Esophagus squamous epithelium (tissue), 5 donors: Measurements from ENCODE around the gene TESMIN. TPM values are rescaled to one million over a fixed set of nuclear protein-coding genes. Genes with fewer than 3 reads are reported as not detected.

ENCODE experiments used
- DNase-seq: peaks from one replicate; lab custom pipeline; 2025; lab: John Stamatoyannopoulos, UW
- H3K27ac ChIP-seq, 4 donors: fragments of 200-600 bp; sonication (generic); one replicate each; pipeline ENCODE4 v1.5.1; 2016 to 2019; ENCODE audit warnings: mild to moderate bottlenecking in 1 of 4
- H3K27me3 ChIP-seq, 4 donors: fragments of 200-600 bp; sonication (generic); 1 replicate in 3 of 4; 2 replicates in 1 of 4; pipeline versions ENCODE4 v1.5.1 to v1.6.0; 2017 to 2021; ENCODE audit warnings: antibody characterized with exemption in 1 of 4
- H3K36me3 ChIP-seq, 3 donors: fragments of 200-600 bp; sonication (generic); one replicate each; pipeline ENCODE4 v1.5.1; 2016 to 2019
- H3K4me1 ChIP-seq, 3 donors: fragments of 200-600 bp; sonication (generic); one replicate each; pipeline ENCODE4 v1.5.1; 2017 to 2019
- H3K4me3 ChIP-seq, 4 donors: fragments of 200-600 bp; sonication (generic); 1 replicate in 3 of 4; 2 replicates in 1 of 4; pipeline ENCODE4 v1.5.1; 2016 to 2019; ENCODE audit warnings: mild to moderate bottlenecking in 2 of 4, moderate library complexity in 1 of 4
- H3K9me3 ChIP-seq, 3 donors: fragments of 200-600 bp; sonication (generic); one replicate each; pipeline ENCODE4 v1.5.1; 2016 to 2019
- CTCF ChIP-seq, 6 experiments: fragments of 450-650 bp in 4 of 6; fragments of 200-600 bp in 2 of 6; sonication (generic) in 2 of 6; IDR thresholded peaks; one replicate each; pipeline ENCODE4 v1.5.1; 2016 to 2019; ENCODE audit warnings: antibody characterized with exemption in 6 of 6, mild to moderate bottlenecking in 4 of 6, moderate library complexity in 4 of 6
- POLR2A ChIP-seq, 4 donors: fragments of 450-650 bp; IDR thresholded peaks; one replicate each; pipeline ENCODE4 v1.6.1; 2017; ENCODE audit warnings: antibody characterized with exemption in 4 of 4, mild to moderate bottlenecking in 4 of 4, moderate library complexity in 3 of 4
- WGBS, 2 donors: methylation state at CpG; one replicate each; pipeline ENCODE4 v1.1.5; 2018; 5-methylcytosine and 5-hydroxymethylcytosine counted together
- intact Hi-C: fragments of 100-400 bp; cut with DNase I; formaldehyde crosslinking; loops from one replicate; pipeline ENCODE4 v1.15.0; 2022
- total RNA-seq, 4 donors: library from RNA; depleted of rRNA; stranded (reverse); fragments of >200 nt; gene quantifications; one replicate each; pipeline ENCODE4 v1.1.0, GENCODE V29; 2016
- donor health status: DM: yes; HTN: yes; CAD: no.

TESMIN gene
- total RNA-seq, 4 donors from 2014 or later: 3.1 to 5.3 (median 4.4) TPM

GRCh38 chr11:68783216-68783821 lies 32.0 kb upstream of the TESMIN start:
- WGBS, 2 donors: 95% methylated on average over 11 of the region's 16 CpGs; no CpG with 5 or more reads in 1 of the 2 donors
- no peak for DNase-seq
- TF ChIP-seq POLR2A (IDR thresholded peaks at IDR 0.05) (no peak), CTCF (IDR thresholded peaks at IDR 0.05) (no peak)
- intact Hi-C loops: no loop called here
- Histone ChIP-seq H3K9me3 (no peaks in the 10 kb centered on the region), H3K27ac (no peak overlapping the region), H3K4me3 (no peak overlapping the region), H3K36me3 (peaks cover 18 to 100% (median 53%) of the 10 kb centered on the region in 3 donors), H3K4me1 (no peaks in the 10 kb centered on the region), H3K27me3 (no peaks in the 10 kb centered on the region)

- TF ChIP-seq CTCF (IDR thresholded peaks at IDR 0.05) (no peak), POLR2A (IDR thresholded peaks at IDR 0.05) (no peak)
- Histone ChIP-seq H3K4me1 (no peaks in the 10 kb centered on the region), H3K27me3 (no peaks in the 10 kb centered on the region), H3K27ac (no peak overlapping the region), H3K9me3 (no peaks in the 10 kb centered on the region), H3K4me3 (no peak overlapping the region), H3K36me3 (peaks cover 18 to 100% (median 59%) of the 10 kb centered on the region in 3 donors)
- DNase-seq: no peak
- intact Hi-C loops: no loop called here
- WGBS, 2 donors: 88 to 95% methylated on average over 14 of the region's 26 CpGs
These were observed 31.4 kb upstream of the TESMIN start for GRCh38 chr11:68782711-68783110.

- no peak for DNase-seq
- intact Hi-C loops: no loop called here
- H3K9me3 ChIP-seq: no peaks in the 10 kb centered on the region
- no peak for TF ChIP-seq CTCF (IDR thresholded peaks at IDR 0.05)
- TF ChIP-seq POLR2A (IDR thresholded peaks at IDR 0.05): no peak
- no peak overlapping the region for H3K4me3 ChIP-seq
- WGBS, 2 donors: 34 to 60% methylated on average over 1 to 2 of the region's 4 CpGs
- H3K4me1 ChIP-seq: no peaks in the 10 kb centered on the region
- H3K36me3 ChIP-seq: peaks cover 18 to 100% (median 73%) of the 10 kb centered on the region in 3 donors
- H3K27ac ChIP-seq: no peak overlapping the region
- no peaks in the 10 kb centered on the region for H3K27me3 ChIP-seq
These were observed 29.5 kb upstream of the TESMIN start for GRCh38 chr11:68780829-68781228.

- intact Hi-C loops: no loop called here
- no peaks in the 10 kb centered on the region for H3K9me3 ChIP-seq
- no peak overlapping the region for H3K4me3 ChIP-seq
- TF ChIP-seq CTCF (IDR thresholded peaks at IDR 0.05) (no peak), POLR2A (IDR thresholded peaks at IDR 0.05) (no peak)
- no peaks in the 10 kb centered on the region for H3K27me3 ChIP-seq
- no peak overlapping the region for H3K27ac ChIP-seq
- DNase-seq: no peak
- no peaks in the 10 kb centered on the region for H3K4me1 ChIP-seq
- WGBS, 2 donors: 66 to 74% methylated on average over 7 of the region's 7 CpGs
- peaks cover 19 to 100% (median 85%) of the 10 kb centered on the region in 3 donors for H3K36me3 ChIP-seq
These were observed 26.9 kb upstream of the TESMIN start for GRCh38 chr11:68778205-68778604.

GRCh38 chr11:68776442-68777235 lies 25.3 kb upstream of the TESMIN start:
- no peaks in the 10 kb centered on the region for H3K27me3 ChIP-seq
- H3K9me3 ChIP-seq: no peaks in the 10 kb centered on the region
- TF ChIP-seq POLR2A (IDR thresholded peaks at IDR 0.05) (no peak), CTCF (IDR thresholded peaks at IDR 0.05) (no peak)
- no peak for DNase-seq
- no peaks in the 10 kb centered on the region for H3K4me1 ChIP-seq
- no peak overlapping the region for H3K27ac ChIP-seq
- H3K4me3 ChIP-seq: no peak overlapping the region
- 82 to 85% methylated on average over 19 to 20 of the region's 20 CpGs for WGBS, 2 donors
- intact Hi-C loops: no loop called here
- peaks cover 30 to 100% (median 90%) of the 10 kb centered on the region in 3 donors for H3K36me3 ChIP-seq
